ENCODE results near the gene UBXN6.

- TF ChIP-seq POLR2A (IDR thresholded peaks at IDR 0.05; ENCODE audit: low read depth, low read length) = no peak
- no peak for TF ChIP-seq TAF1 (IDR thresholded peaks at IDR 0.05; ENCODE audit: low read depth, low read length)
- no peak for TF ChIP-seq POLR2AphosphoS5 (IDR thresholded peaks at IDR 0.05; ENCODE audit: low read depth, low read length)
- TF ChIP-seq POU2F2 (IDR thresholded peaks at IDR 0.05; ENCODE audit: low read depth, low read length) = no peak
- no peak for TF ChIP-seq PAX5 (IDR thresholded peaks at IDR 0.05; ENCODE audit: insufficient read depth, low read length, severe bottlenecking)
- TF ChIP-seq SPI1 (IDR thresholded peaks at IDR 0.05; ENCODE audit: low read depth, low read length) = no peak
Measured at GRCh38 chr19:4425537-4425936, 32.1 kb downstream of the UBXN6 start.
